Right cardiac atrium (tissue), 5 donors: ENCODE measurements around the gene TOMM20L. TPM values are rescaled to one million over a fixed set of nuclear protein-coding genes. Genes with fewer than 3 reads are reported as not detected.
A peak's percentile ranks its signal among the peaks of the same experiment; 100 is the strongest.
"Not testable (repeated sequence)": the region's sequence is repeated elsewhere in the genome, so short reads cannot be mapped to it uniquely, and the experiment has no call there.

Source experiments
- ATAC-seq, 2 donors: fragments of 200-7000 bp; cut with Tn5 transposase; one replicate each; pipeline versions ENCODE4 v1.8.0 to v1.9.1; 2020; ENCODE audit warnings: moderate library complexity in 2 of 2, mild to moderate bottlenecking in 1 of 2
- DNase-seq, 3 donors: peaks; one replicate each; pipeline ENCODE4 v3.0.0-alpha.2; 2020
- H3K27ac ChIP-seq: one replicate; pipeline ENCODE4 v1.5.1; 2013; ENCODE audit warnings: mild to moderate bottlenecking, low read length, control low read depth, moderate library complexity
- H3K27me3 ChIP-seq: one replicate; pipeline ENCODE4 v1.6.1; 2013; ENCODE audit not compliant: control insufficient read depth, insufficient read depth
- H3K4me1 ChIP-seq: one replicate; pipeline ENCODE4 v1.6.1; 2013; ENCODE audit warnings: low read length; ENCODE audit not compliant: control insufficient read depth, insufficient read depth
- H3K4me3 ChIP-seq: one replicate; pipeline ENCODE4 v1.5.1; 2013; ENCODE audit warnings: low read length, control low read depth
- H3K9me3 ChIP-seq: one replicate; pipeline ENCODE4 v1.6.1; 2013; ENCODE audit warnings: low read length; ENCODE audit not compliant: control insufficient read depth
- WGBS: extraction: QIAGEN DNeasy Blood & Tissue Kit; methylation state at CpG from one replicate; pipeline ENCODE4 v1.1.7; 2013; 5-methylcytosine and 5-hydroxymethylcytosine counted together
- intact Hi-C, 4 donors: fragments of 100-400 bp; cut with DNase I; formaldehyde crosslinking; loops; one replicate each; pipeline versions ENCODE4 v1.11.0 to v1.14.0; 2022 to 2023
- polyA plus RNA-seq: library from polyadenylated mRNA; stranded (reverse); fragments of 200-250 nt; gene quantifications from one replicate; pipeline ENCODE4 v1.2.3, GENCODE V29; 2013
- total RNA-seq, 4 donors: library from RNA; stranded (reverse); fragmentation: NEBNext Ultra II Directional; extraction: Animal tissue kit (Norgen Biotek cat#: 25700); gene quantifications; one replicate each; pipeline ENCODE4 v1.2.1, GENCODE V29; 2021
- donor health status: healthy with polysubstance abuse.
- donor health status: DM: no; HTN: yes; CAD: no.
- donor health status: DM: no; HTN: no; CAD: no.
- donor health status: DM: no; HTN: yes; CAD: no; lungs with severe emphysema.
- donor health status: DM: yes; HTN: yes; CAD: no.

Gene TOMM20L
- total and polyA plus RNA-seq, 5 donors = not detected

GRCh38 chr14:58390830-58391229, 4.9 kb upstream of the TOMM20L start:
- DNase-seq = no peak
- intact Hi-C loops = no loop called here
- WGBS = 95% methylated on average over 2 of the region's 2 CpGs
- no peak for ATAC-seq
- Histone ChIP-seq H3K4me1 (no peaks in the 10 kb centered on the region), H3K27me3 (no peaks in the 10 kb centered on the region), H3K9me3 (no peaks in the 10 kb centered on the region), H3K4me3 (no peak overlapping the region), H3K27ac (no peak overlapping the region)

GRCh38 chr14:58395562-58395811, 243 bp upstream of the TOMM20L start:
- ATAC-seq (no peak), DNase-seq (no peak)
- Histone ChIP-seq H3K27me3 (no peaks in the 10 kb centered on the region), H3K4me3 (peak overlapping the region; percentile 58), H3K27ac (no peak overlapping the region), H3K4me1 (no peaks in the 10 kb centered on the region), H3K9me3 (no peaks in the 10 kb centered on the region)
- intact Hi-C loops = no loop called here
- WGBS = 9% methylated on average over 10 of the region's 10 CpGs

GRCh38 chr14:58397156-58397555, 1.4 kb downstream of the TOMM20L start:
- intact Hi-C loops = no loop called here

GRCh38 chr14:58398495-58398894, 2.8 kb downstream of the TOMM20L start:
- Histone ChIP-seq H3K4me1 (no peaks in the 10 kb centered on the region), H3K4me3 (no peak overlapping the region), H3K27ac (no peak overlapping the region), H3K9me3 (no peaks in the 10 kb centered on the region), H3K27me3 (no peaks in the 10 kb centered on the region)
- DNase-seq (no peak), ATAC-seq (no peak)
- intact Hi-C loops = no loop called here

More at GRCh38 chr14:58397156-58397555, 1.4 kb downstream of the TOMM20L start:
- H3K27me3 ChIP-seq = no peaks in the 10 kb centered on the region
- no peaks in the 10 kb centered on the region for H3K4me1 ChIP-seq
- 96% methylated on average over 6 of the region's 6 CpGs for WGBS
- H3K27ac ChIP-seq = no peak overlapping the region
- no peak for DNase-seq
- no peak for ATAC-seq
- no peak overlapping the region for H3K4me3 ChIP-seq
- H3K9me3 ChIP-seq = no peaks in the 10 kb centered on the region

GRCh38 chr14:58398895-58399294, 3.2 kb downstream of the TOMM20L start:
- intact Hi-C loops = no loop called here
- WGBS = 89% methylated on average over 3 of the region's 3 CpGs

GRCh38 chr14:58401587-58401986, 5.9 kb downstream of the TOMM20L start:
- Histone ChIP-seq H3K27me3 (no peaks in the 10 kb centered on the region), H3K27ac (no peak overlapping the region), H3K4me1 (no peaks in the 10 kb centered on the region), H3K9me3 (no peaks in the 10 kb centered on the region), H3K4me3 (no peak overlapping the region)
- ATAC-seq (no peak), DNase-seq (no peak)
- 86% methylated on average over 3 of the region's 3 CpGs for WGBS
- intact Hi-C loops = no loop called here

More at GRCh38 chr14:58398895-58399294, 3.2 kb downstream of the TOMM20L start:
- no peaks in the 10 kb centered on the region for H3K27me3 ChIP-seq
- H3K27ac ChIP-seq = no peak overlapping the region
- no peak overlapping the region for H3K4me3 ChIP-seq
- H3K9me3 ChIP-seq = no peaks in the 10 kb centered on the region
- peak in 1 of 3 donors; percentile 7 for DNase-seq
- no peaks in the 10 kb centered on the region for H3K4me1 ChIP-seq
- ATAC-seq = no peak

GRCh38 chr14:58408681-58409215, 13.0 kb downstream of the TOMM20L start:
- 86% methylated on average over 3 of the region's 3 CpGs for WGBS
- Histone ChIP-seq H3K4me1 (no peaks in the 10 kb centered on the region), H3K4me3 (no peak overlapping the region), H3K27ac (no peak overlapping the region), H3K9me3 (no peaks in the 10 kb centered on the region), H3K27me3 (no peaks in the 10 kb centered on the region)
- intact Hi-C loops = no loop called here
- ATAC-seq = no peak
- DNase-seq = no peak

GRCh38 chr14:58414845-58415244, 19.1 kb downstream of the TOMM20L start:
- H3K9me3 ChIP-seq = no peaks in the 10 kb centered on the region
- H3K27me3 ChIP-seq = no peaks in the 10 kb centered on the region
- H3K27ac ChIP-seq = no peak overlapping the region
- no peak overlapping the region for H3K4me3 ChIP-seq
- H3K4me1 ChIP-seq = no peaks in the 10 kb centered on the region
- DNase-seq = no peak
- ATAC-seq = peak in 1 of 2 donors; percentile 85
- intact Hi-C loops = no loop called here
- 98% methylated on average over 1 of the region's 1 CpG for WGBS

GRCh38 chr14:58415636-58416547, 20.2 kb downstream of the TOMM20L start:
- WGBS = 97% methylated on average over 10 of the region's 10 CpGs
- no peak for DNase-seq
- intact Hi-C loops = no loop called here
- Histone ChIP-seq H3K4me3 (no peak overlapping the region), H3K27me3 (no peaks in the 10 kb centered on the region), H3K27ac (no peak overlapping the region), H3K4me1 (no peaks in the 10 kb centered on the region), H3K9me3 (no peaks in the 10 kb centered on the region)
- ATAC-seq = no peak

- intact Hi-C loops, ATAC-seq, H3K27ac ChIP-seq, H3K9me3 ChIP-seq, H3K4me3 ChIP-seq, H3K27me3 ChIP-seq, H3K4me1 ChIP-seq, DNase-seq: not testable (repeated sequence)
- WGBS = 85% methylated on average over 1 of the region's 1 CpG
Observed at GRCh38 chr14:58416934-58417333, 21.2 kb downstream of the TOMM20L start.

- Histone ChIP-seq H3K27ac (peak overlapping the region; percentile 92), H3K27me3 (no peaks in the 10 kb centered on the region), H3K4me1 (no peaks in the 10 kb centered on the region), H3K4me3 (peak overlapping the region; percentile 67), H3K9me3 (no peaks in the 10 kb centered on the region)
- under 1% methylated on average over 35 of the region's 35 CpGs for WGBS
- peak; percentile 86 to 88 for ATAC-seq
- peak; percentile 65 to 85 (median 81) for DNase-seq
- intact Hi-C loops = no loop called here
Observed at GRCh38 chr14:58426670-58427280, 31.0 kb downstream of the TOMM20L start.
